Thymus (tissue), 14 donors: ENCODE data around the gene ANP32A. TPM values are rescaled to one million over a fixed set of nuclear protein-coding genes. Genes with fewer than 3 reads are reported as not detected.
A peak's percentile ranks its signal among the peaks of the same experiment; 100 is the strongest.
"Not testable (repeated sequence)": the region's sequence is repeated elsewhere in the genome, so short reads cannot be mapped to it uniquely, and the experiment has no call there.

ENCODE experiments used
- DNase-seq, 9 donors: peaks; one replicate each; pipeline ENCODE4 v3.0.0-alpha.2; 2013; ENCODE audit warnings: low spot score in 9 of 9, low read depth in 6 of 9, missing footprints in 1 of 9
- H3K27ac ChIP-seq, 2 donors: one replicate each; pipeline ENCODE4 v1.5.1; 2013; ENCODE audit warnings: control low read depth in 1 of 2, low read depth in 1 of 2, low read length in 1 of 2, mild to moderate bottlenecking in 1 of 2, moderate library complexity in 1 of 2
- H3K27me3 ChIP-seq, 2 donors: one replicate each; pipeline ENCODE4 v1.5.1; 2013; ENCODE audit warnings: low read length in 1 of 2; ENCODE audit not compliant: control insufficient read depth in 2 of 2, insufficient read depth in 1 of 2
- H3K36me3 ChIP-seq, 2 donors: one replicate each; pipeline ENCODE4 v1.5.1; 2013; ENCODE audit warnings: low read length in 1 of 2, mild to moderate bottlenecking in 1 of 2, moderate library complexity in 1 of 2; ENCODE audit not compliant: control insufficient read depth in 2 of 2, insufficient read depth in 2 of 2
- H3K4me1 ChIP-seq, 2 donors: one replicate each; pipeline ENCODE4 v1.5.1; 2013; ENCODE audit warnings: low read length in 2 of 2; ENCODE audit not compliant: control insufficient read depth in 2 of 2, insufficient read depth in 2 of 2
- H3K4me3 ChIP-seq, 2 donors: one replicate each; pipeline ENCODE4 v1.5.1; 2013; ENCODE audit warnings: low read length in 2 of 2, control low read depth in 1 of 2, mild to moderate bottlenecking in 1 of 2
- H3K9me3 ChIP-seq, 2 donors: one replicate each; pipeline ENCODE4 v1.5.1; 2013; ENCODE audit warnings: low read length in 1 of 2, mild to moderate bottlenecking in 1 of 2; ENCODE audit not compliant: control insufficient read depth in 2 of 2, insufficient read depth in 1 of 2
- WGBS: extraction: QIAGEN DNeasy Blood & Tissue Kit; methylation state at CpG from one replicate; pipeline ENCODE4 v1.1.7; 2013; 5-methylcytosine and 5-hydroxymethylcytosine counted together
- long read RNA-seq, 10 donors: transcript quantifications; one replicate each; lab custom pipeline, GENCODE V29; 2026
- polyA plus RNA-seq: library from polyadenylated mRNA; stranded (reverse); fragments of 200-250 nt; gene quantifications from one replicate; pipeline ENCODE4 v1.2.3, GENCODE V29; 2013
- total RNA-seq: library from RNA; stranded (reverse); fragments of 120-200 nt; gene quantifications from one replicate; pipeline ENCODE4 v1.2.4, GENCODE V29; 2013
- donor health status: healthy.

Gene ANP32A
- total RNA-seq (142 TPM), polyA plus RNA-seq (115 TPM)
- long read RNA-seq, donor 1, transcript ANP32A-203 (7 exons, 2,440 nt) = major isoform, 19 of 35 reads
- long read RNA-seq, donor 1, transcript ANP32A-208 (3 exons, 707 nt) = minor isoform, 10 of 35 reads
- long read RNA-seq, donor 1, partial matches to known transcripts = 6 of 35 reads
- long read RNA-seq, donor 1, other reads (novel, unspliced or antisense) = 0 of 35 reads
- long read RNA-seq, donor 2 = 0 reads
- long read RNA-seq, donor 3, transcript ANP32A-207 (2 exons, 2,015 nt) = minor isoform, 5 of 276 reads
- long read RNA-seq, donor 3, transcript ANP32A-208 (3 exons, 707 nt) = minor isoform, 43 of 276 reads
- long read RNA-seq, donor 3, transcript ANP32A-203 (7 exons, 2,440 nt) = major isoform, 126 of 276 reads
- long read RNA-seq, donor 3, partial matches to known transcripts = 91 of 276 reads
- long read RNA-seq, donor 3, other reads (novel, unspliced or antisense) = 11 of 276 reads
- long read RNA-seq, donor 4, transcript ANP32A-203 (7 exons, 2,440 nt) = major isoform, 49 of 141 reads
- long read RNA-seq, donor 4, transcript ANP32A-208 (3 exons, 707 nt) = minor isoform, 27 of 141 reads
- long read RNA-seq, donor 4, partial matches to known transcripts = 58 of 141 reads
- long read RNA-seq, donor 4, other reads (novel, unspliced or antisense) = 6 of 141 reads
- long read RNA-seq, donor 5, transcript ANP32A-207 (2 exons, 2,015 nt) = minor isoform, 5 of 346 reads
- long read RNA-seq, donor 5, transcript ANP32A-208 (3 exons, 707 nt) = minor isoform, 57 of 346 reads
- long read RNA-seq, donor 5, transcript ANP32A-203 (7 exons, 2,440 nt) = major isoform, 115 of 346 reads
- long read RNA-seq, donor 5, partial matches to known transcripts = 155 of 346 reads
- long read RNA-seq, donor 5, other reads (novel, unspliced or antisense) = 7 of 346 reads
- long read RNA-seq, donor 6, transcript ANP32A-203 (7 exons, 2,440 nt) = major isoform, 81 of 129 reads
- long read RNA-seq, donor 6, transcript ANP32A-208 (3 exons, 707 nt) = minor isoform, 33 of 129 reads
- long read RNA-seq, donor 6, partial matches to known transcripts = 5 of 129 reads
- long read RNA-seq, donor 6, other reads (novel, unspliced or antisense) = 5 of 129 reads
- long read RNA-seq, donor 7, transcript ANP32A-203 (7 exons, 2,440 nt) = major isoform, 112 of 260 reads
- long read RNA-seq, donor 7, transcript ANP32A-207 (2 exons, 2,015 nt) = minor isoform, 5 of 260 reads
- long read RNA-seq, donor 7, transcript ANP32A-208 (3 exons, 707 nt) = minor isoform, 33 of 260 reads
- long read RNA-seq, donor 7, partial matches to known transcripts = 87 of 260 reads
- long read RNA-seq, donor 7, other reads (novel, unspliced or antisense) = 17 of 260 reads
- long read RNA-seq, donor 8, transcript ANP32A-203 (7 exons, 2,440 nt) = major isoform, 37 of 63 reads
- long read RNA-seq, donor 8, transcript ANP32A-208 (3 exons, 707 nt) = minor isoform, 19 of 63 reads
- long read RNA-seq, donor 8, partial matches to known transcripts = 5 of 63 reads
- long read RNA-seq, donor 8, other reads (novel, unspliced or antisense) = 0 of 63 reads
- long read RNA-seq, donor 9, transcript ANP32A-203 (7 exons, 2,440 nt) = major isoform, 78 of 157 reads
- long read RNA-seq, donor 9, transcript ANP32A-208 (3 exons, 707 nt) = minor isoform, 28 of 157 reads
- long read RNA-seq, donor 9, partial matches to known transcripts = 40 of 157 reads
- long read RNA-seq, donor 9, other reads (novel, unspliced or antisense) = 10 of 157 reads
- long read RNA-seq, donor 10, transcript ANP32A-208 (3 exons, 707 nt) = minor isoform, 66 of 262 reads
- long read RNA-seq, donor 10, transcript ANP32A-203 (7 exons, 2,440 nt) = major isoform, 90 of 262 reads
- long read RNA-seq, donor 10, partial matches to known transcripts = 94 of 262 reads
- long read RNA-seq, donor 10, other reads (novel, unspliced or antisense) = 7 of 262 reads

DNA sequence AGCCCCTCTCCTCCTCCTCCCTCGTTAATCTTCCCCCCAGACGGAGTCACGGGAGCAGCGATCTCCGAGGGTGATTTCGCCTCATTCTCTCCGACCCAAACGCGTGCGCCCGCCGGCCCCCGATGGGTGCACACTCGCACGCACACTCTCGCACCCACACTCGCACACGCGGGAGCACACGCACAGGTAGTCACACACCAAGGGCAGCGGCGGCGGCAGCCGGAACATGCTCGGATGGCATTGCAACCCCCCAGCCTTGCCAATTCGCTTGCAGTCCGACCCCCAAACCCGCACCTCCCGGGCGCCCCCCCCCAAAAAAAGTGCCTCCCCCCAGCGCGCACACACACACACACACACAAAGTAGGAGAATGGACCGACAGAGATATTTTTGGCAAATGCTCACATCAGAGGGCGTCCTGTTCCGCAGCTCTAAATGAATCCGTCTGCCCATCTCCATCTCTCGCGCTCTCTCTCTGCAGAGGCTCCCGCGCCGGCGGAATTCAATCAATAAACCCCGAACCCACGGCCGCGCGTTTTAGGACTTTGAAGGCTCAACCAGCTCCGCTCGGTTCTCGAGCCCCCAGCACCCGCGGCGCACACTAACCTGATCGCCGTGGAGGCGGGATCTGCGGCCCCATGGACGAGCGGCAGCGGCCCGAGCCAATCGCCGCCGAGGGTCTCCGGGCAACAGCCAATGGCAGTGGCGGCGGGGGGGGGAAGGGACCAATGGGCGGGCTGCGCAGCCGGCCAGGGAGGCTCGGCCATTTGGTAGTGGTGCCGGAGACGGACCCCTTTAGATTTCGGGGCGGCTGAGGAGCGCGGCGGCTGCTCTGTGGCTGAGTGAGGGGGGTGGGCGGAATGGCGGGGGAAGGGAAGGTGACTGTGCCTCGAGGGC is at the start of gene ANP32A:
ANP32A (minus strand) TSS at position 601 of the 895 bp plus-strand sequence; CDS start at position 457, 144 bp downstream.
- Histone ChIP-seq H3K4me1 (peaks cover 12 to 21% of the 10 kb centered on the region in 2 donors), H3K9me3 (no peaks in the 10 kb centered on the region), H3K4me3 (peak within 1 kb of the TSS; percentile 68 to 99), H3K27me3 (no peaks in the 10 kb centered on the region), H3K36me3 (peaks cover 0 to 4% of the 10 kb centered on the region in 2 donors), H3K27ac (peak within 1 kb of the TSS; percentile 98 to 99)
- DNase-seq = peak in 8 of 9 donors; percentile 86 to 98 (median 94)
- WGBS = under 1% methylated on average over 81 of the region's 81 CpGs

- H3K4me3 ChIP-seq = no peak overlapping the region
- WGBS = 98% methylated on average over 2 of the region's 2 CpGs
- H3K4me1 ChIP-seq = peaks cover 0 to 5% of the 10 kb centered on the region in 2 donors
- no peaks in the 10 kb centered on the region for H3K36me3 ChIP-seq
- DNase-seq = no peak
- H3K27ac ChIP-seq = no peak overlapping the region
- peaks cover 0 to 4% of the 10 kb centered on the region in 2 donors for H3K9me3 ChIP-seq
- no peaks in the 10 kb centered on the region for H3K27me3 ChIP-seq
These were observed 47.6 kb upstream of the ANP32A start for GRCh38 chr15:68868296-68868695.

- Histone ChIP-seq H3K9me3 (peaks cover 0 to 12% of the 10 kb centered on the region in 2 donors), H3K27ac (no peak overlapping the region), H3K4me3 (no peak overlapping the region), H3K36me3 (no peaks in the 10 kb centered on the region), H3K27me3 (no peaks in the 10 kb centered on the region), H3K4me1 (peaks cover 0 to 1% of the 10 kb centered on the region in 2 donors)
- DNase-seq = no peak
These were observed 41.7 kb upstream of the ANP32A start for GRCh38 chr15:68862415-68862814.

- H3K36me3 ChIP-seq, H3K27me3 ChIP-seq, H3K4me1 ChIP-seq, DNase-seq, H3K4me3 ChIP-seq, H3K27ac ChIP-seq: not testable (repeated sequence)
- 93% methylated on average over 2 of the region's 4 CpGs for WGBS
- peaks cover 0 to 11% of the 10 kb centered on the region in 2 donors for H3K9me3 ChIP-seq
These were observed 38.0 kb upstream of the ANP32A start for GRCh38 chr15:68858666-68859065.

DNA sequence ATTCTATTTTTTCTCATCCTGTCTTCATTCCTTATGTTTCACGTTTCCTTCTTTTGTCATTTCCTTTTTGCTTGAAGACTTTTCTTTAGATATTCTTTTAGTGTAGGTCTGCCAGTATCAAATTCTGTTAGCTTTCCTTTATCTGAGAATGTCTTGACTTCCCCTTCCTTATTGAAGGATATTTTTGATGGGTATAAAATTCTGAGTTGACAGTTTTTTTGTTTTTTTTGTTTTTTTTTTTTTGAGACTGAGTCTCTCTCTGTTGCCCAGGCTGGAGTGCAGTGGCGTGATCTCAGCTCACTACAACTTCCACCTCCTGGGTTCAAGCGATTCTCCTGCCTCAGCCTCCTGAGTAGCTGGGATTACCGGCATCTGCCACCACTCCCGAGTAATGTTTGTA is 36.7 kb upstream of the ANP32A start:
- DNase-seq, H3K27me3 ChIP-seq, H3K4me3 ChIP-seq, H3K36me3 ChIP-seq, H3K27ac ChIP-seq, H3K9me3 ChIP-seq, H3K4me1 ChIP-seq: not testable (repeated sequence)
- WGBS = 97% methylated on average over 5 of the region's 5 CpGs

GRCh38 chr15:68852461-68852860 is 31.8 kb upstream of the ANP32A start:
- Histone ChIP-seq H3K9me3 (peaks cover 0 to under 1% of the 10 kb centered on the region in 2 donors), H3K36me3 (no peaks in the 10 kb centered on the region), H3K27ac (no peak overlapping the region), H3K27me3 (no peaks in the 10 kb centered on the region), H3K4me1 (no peaks in the 10 kb centered on the region), H3K4me3 (no peak overlapping the region)
- DNase-seq = no peak
- WGBS = 94% methylated on average over 7 of the region's 7 CpGs

DNA sequence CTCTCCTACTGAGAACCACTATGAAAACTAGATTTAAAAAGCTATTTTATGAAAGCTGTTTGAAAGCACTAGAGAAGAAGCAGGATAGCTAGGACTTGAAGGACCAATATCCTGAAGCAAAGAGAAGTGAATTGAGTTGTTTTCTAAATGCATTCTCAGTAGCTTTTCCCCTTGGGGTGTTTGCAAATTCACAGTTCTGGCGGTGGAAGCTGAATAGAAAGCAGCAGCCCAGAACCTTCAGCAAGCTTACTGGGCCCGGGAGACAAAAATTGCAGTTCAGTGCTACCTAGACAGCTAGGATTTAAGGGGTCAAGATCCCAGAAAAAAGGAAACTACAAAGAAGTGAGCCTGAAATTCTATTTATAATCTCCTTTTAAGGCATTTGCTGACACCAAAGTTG is 31.3 kb upstream of the ANP32A start:
- no peak overlapping the region for H3K27ac ChIP-seq
- H3K4me3 ChIP-seq = no peak overlapping the region
- DNase-seq = no peak
- no peaks in the 10 kb centered on the region for H3K4me1 ChIP-seq
- H3K9me3 ChIP-seq = no peaks in the 10 kb centered on the region
- H3K36me3 ChIP-seq = no peaks in the 10 kb centered on the region
- no peaks in the 10 kb centered on the region for H3K27me3 ChIP-seq
- WGBS = 94% methylated on average over 2 of the region's 2 CpGs
